Umbilical cord (tissue), 2 donors: ENCODE results near the gene MOK. TPM values are rescaled to one million over a fixed set of nuclear protein-coding genes. Genes with fewer than 3 reads are reported as not detected.
"Not testable (repeated sequence)": the region's sequence is repeated elsewhere in the genome, so short reads cannot be mapped to it uniquely, and the experiment has no call there.

Experiments used
- DNase-seq: peaks from one replicate; pipeline ENCODE4 v3.0.0-alpha.2; 2015; ENCODE audit warnings: low spot score
- total RNA-seq: library from RNA; depleted of rRNA; stranded (reverse); fragments of >200 nt; gene quantifications from one replicate; pipeline ENCODE4 v1.2.3, GENCODE V29; 2014; ENCODE audit warnings: low replicate concordance; ENCODE audit not compliant: insufficient read depth

The MOK gene
- total RNA-seq: 13.0 TPM

- DNase-seq: peak; percentile 98
Measured at GRCh38 chr14:102304611-102305506, at the start of gene MOK. Gene MOK (minus strand): TSS chr14:102305164. CDS start chr14:102304968, 196 bp downstream.

DNA sequence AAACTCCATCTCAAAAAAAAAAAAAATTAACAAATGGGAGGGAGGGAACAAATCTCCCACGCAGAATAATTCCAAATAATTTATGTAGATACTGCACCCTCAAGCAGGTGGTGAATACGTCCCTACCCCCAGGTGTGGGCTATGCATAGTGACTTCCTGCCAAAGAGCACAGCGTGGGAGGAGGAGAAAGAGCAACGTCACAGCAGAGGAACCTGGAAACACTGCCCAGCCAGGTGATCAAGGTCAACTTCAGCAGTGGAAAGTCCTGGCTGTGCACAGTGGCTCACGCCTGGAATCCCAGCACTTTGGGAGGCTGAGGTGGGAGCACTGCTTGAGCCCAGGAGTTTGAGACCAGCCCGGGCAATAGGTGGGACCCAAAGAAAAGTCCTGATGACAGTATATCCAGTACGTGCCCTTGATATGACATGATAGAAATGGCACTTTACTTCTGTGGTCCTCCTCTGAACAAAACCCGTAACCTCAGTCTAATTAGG lies 48.2 kb upstream of the MOK start:
- no peak for DNase-seq

DNA sequence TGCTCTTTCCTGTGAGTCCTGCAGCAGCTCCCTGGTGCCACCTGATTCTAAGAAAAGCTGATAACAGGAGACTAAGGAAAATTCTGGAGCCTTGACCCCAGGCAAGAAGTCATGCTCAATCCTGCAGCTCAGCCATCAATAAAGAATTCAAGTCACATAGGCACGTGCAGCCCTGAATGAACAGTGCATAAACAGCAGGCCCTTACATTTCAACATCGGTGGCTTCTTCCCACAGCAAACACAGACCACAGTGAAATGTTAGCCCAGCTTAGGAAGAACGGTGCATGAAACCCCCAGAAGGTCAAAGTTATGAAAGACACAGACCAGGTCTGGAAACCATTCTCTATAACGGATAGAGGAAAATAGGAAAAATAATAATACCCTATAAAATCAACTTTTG lies 47.2 kb upstream of the MOK start:
- no peak for DNase-seq

- DNase-seq: not testable (repeated sequence)
Measured at GRCh38 chr14:102351593-102351992, 46.6 kb upstream of the MOK start.

DNA sequence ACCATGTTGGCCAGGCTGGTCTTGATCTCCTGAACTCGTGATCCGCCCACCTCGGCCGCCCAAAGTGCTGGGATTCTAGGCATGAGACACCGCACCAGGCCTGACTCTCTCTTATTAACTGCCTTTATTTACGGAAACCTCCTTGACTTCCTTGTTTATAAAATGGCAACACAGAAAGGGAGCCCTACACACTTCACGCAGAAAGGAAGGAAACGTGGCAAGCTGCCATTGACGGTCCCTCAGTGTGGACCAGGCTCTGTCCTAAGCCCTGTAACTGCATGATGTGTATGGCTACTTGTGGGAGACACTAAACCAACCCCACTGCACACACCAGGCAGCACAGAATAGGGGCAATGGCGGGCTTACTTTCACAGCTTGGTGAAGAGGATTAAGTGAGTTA lies 46.1 kb upstream of the MOK start:
- no peak for DNase-seq

- no peak for DNase-seq
Measured at GRCh38 chr14:102348376-102348775, 43.4 kb upstream of the MOK start.

DNA sequence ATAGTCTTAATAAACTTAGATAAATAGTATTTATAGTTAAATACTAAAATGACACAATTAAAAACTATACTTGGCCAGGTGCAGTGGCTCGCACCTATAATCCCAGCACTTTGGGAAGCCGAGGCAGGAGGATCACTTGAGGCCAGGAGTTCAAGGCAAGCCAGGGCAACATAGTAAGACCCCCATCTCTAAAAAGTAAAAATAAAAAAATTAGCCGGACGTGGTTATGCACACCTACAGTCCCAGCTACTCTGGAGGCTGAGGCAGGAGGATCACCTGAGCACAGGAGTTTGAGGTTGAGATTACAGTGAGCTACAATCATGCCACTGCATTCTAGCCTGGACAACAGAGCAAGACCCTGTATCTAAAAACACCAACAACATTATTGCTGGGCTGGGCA lies 41.7 kb upstream of the MOK start:
- DNase-seq: no peak

GRCh38 chr14:102345232-102345631 lies 40.3 kb upstream of the MOK start:
- DNase-seq: no peak

DNA sequence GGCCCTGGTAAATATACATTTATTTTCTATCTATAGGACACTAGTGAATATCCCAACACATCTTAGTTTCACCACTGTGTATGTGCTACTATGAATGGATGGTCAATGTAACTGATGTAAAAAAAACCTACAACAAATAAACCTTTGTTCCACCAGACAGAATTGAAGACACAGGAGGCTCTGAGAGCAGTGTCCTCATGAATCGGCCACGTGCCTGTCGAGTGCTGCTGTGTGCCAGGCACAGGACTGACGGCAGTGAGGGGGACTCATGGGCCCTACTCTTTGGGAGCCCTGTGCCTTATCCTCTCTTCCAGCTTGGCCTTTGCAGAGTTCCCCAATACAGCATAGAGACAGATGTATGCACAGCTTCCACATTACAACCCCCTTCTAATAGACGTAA lies 39.5 kb upstream of the MOK start:
- DNase-seq: no peak

- DNase-seq: no peak
Measured at GRCh38 chr14:102344084-102344483, 39.1 kb upstream of the MOK start.

GRCh38 chr14:102342238-102342637 lies 37.3 kb upstream of the MOK start:
- no peak for DNase-seq

GRCh38 chr14:102341566-102341965 lies 36.6 kb upstream of the MOK start:
- no peak for DNase-seq

DNA sequence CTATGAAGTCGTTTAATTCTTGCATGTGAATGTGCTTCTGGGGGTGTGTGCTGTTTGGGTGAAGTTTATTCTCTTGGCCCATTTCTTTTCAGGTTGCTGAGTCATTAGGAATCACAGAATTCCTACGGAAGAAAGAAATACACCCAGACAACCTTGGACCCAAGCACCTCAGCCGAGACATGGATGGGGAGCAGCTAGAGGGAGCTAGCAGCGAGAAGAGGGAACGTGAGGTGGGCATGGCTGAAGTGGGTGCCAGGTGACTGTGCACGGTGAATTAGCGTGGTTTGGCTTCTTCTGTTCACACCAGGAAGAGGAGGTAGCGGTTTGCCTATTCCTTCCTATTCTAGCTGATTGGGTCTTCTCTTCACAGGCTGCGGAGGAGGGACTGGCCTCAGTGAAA lies 33.8 kb upstream of the MOK start:
- DNase-seq: no peak

DNA sequence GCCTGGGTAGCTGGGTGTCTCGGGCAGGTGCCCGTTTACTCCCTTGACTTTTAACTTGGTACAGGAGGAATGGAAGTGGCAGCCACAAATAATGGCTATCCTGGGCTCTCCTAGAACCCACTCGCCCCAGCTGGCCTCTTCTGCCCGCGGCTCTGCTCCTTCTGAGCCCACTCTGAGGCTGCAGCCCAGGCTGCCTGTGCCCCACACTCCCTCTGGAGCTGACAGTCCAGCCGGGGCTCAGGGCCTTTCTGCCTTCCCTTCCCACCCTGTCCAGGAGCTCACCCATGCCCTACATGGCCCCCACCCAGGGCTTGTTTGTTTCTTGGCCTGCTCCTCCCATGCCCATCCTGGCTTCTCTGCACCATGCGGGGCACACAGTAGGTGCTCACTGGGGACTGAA lies 30.2 kb upstream of the MOK start:
- DNase-seq: no peak

DNA sequence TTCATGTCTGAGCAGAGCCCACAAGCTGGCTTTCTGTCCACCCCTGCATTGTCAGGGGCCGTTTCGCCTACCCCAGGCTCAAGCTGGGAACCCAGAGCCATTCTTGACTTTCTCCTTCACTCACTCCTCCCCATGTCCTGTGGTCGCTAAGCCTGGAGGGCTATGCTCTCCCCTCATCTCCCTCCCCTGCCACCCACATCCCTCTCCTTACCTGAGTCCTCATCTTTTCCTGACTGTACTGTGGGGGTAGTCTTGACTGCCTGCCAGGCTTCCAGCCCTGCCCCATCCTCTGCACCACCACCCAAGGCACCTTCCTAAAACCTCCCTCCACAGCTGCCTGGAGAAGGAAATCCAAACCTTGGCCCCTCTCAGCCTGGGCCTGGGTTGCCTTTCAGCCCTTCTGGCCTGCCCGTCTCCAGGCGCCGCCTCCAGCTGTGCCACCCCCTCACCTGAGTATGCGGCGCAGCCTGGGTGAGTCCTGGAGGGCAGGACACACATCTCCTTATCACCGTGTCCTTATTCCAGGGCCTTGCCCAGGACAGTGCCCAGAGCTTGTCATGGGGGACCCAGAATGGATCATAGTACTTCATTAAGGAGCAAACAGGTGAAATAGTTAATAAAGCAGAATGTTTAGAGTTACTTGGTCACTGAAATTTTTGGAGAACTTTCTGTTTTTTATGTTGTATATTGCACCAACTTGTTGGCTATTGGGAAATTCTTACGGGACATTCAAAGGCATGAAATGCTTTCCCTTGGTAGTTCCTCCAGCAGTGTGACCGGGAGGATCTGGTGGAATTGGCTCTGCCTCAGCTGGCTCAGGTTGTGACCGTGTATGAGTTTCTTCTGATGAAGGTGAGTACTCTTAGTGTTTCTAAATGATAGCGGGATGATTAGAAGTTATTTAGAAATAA lies 29.1 kb upstream of the MOK start:
- no peak for DNase-seq

- DNase-seq: no peak
Measured at GRCh38 chr14:102333390-102333789, 28.4 kb upstream of the MOK start.

DNA sequence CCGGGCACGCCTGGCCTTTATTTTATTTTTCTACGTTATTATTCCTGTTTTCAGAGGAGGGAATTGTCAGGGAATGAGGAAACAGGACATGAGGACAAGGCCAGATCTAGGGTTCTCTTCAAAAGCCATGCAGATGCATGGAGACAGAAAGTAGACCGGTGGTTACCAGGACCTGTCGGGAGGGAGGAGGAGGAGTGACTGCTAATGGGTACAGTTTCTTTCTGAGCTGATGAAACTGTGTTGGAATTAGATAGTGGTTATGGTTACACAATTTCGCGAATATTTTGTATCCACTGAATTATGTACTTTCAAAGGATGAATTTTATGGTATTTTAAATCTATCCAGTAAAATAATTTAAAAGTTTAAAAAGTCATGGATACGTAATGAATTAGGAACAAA lies 25.8 kb upstream of the MOK start:
- no peak for DNase-seq

DNA sequence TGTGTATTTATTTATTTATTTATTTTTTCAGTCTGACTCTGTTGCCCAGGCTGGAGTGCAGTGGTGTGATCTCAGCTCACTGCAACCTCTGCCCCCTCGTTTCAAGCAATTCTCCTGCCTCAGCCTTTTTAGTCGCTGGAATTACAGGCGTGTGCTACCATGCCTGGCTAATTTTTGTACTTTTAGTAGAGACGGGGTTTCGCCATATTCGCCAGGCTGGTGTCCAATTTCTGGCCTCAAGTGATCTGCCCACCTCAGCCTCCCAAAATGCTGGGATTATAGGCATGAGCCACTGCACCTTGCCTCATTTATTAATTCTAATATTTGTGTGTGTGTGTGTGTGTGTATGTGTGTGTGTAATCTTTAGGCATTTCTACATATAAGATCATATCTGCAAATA lies 24.4 kb upstream of the MOK start:
- DNase-seq: not testable (repeated sequence)

DNA sequence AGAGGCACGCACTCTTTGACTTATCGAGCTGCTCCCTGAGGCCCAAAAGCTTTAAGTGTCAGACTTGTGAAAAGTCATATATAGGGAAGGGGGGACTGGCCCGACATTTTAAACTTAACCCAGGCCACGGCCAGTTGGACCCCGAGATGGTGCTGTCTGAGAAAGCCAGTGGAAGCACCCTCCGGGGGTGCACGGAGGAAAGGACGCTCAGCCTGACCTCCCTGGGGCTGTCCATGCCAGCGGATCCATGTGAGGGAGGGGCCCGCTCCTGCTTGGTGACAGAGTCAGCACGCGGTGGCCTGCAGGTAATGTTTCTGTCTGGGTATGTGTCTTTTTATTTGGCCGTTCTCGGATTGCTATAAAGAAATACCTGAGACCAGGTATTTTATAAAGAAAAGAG lies 21.6 kb upstream of the MOK start:
- no peak for DNase-seq

GRCh38 chr14:102325791-102326345 lies 20.9 kb upstream of the MOK start:
- DNase-seq: no peak

GRCh38 chr14:102323102-102323501 lies 18.1 kb upstream of the MOK start:
- DNase-seq: peak; percentile 71
